Parathyroid adenoma (tissue), 2 donors: ENCODE results near the gene PLAAT4.

Experiments
- H2AFZ ChIP-seq: fragments of 300-600 bp; sonication (generic); one replicate; pipeline ENCODE4 v1.7.0; 2017; ENCODE audit warnings: antibody characterized with exemption, mild to moderate bottlenecking
- H3K27ac ChIP-seq: fragments of 300-600 bp; sonication (generic); one replicate; pipeline ENCODE4 v1.7.0; 2017
- H3K27me3 ChIP-seq: fragments of 300-600 bp; sonication (generic); one replicate; pipeline ENCODE4 v1.7.0; 2017; ENCODE audit warnings: low read length; ENCODE audit not compliant: control insufficient read depth, insufficient read depth
- H3K36me3 ChIP-seq: fragments of 300-600 bp; sonication (generic); one replicate; pipeline ENCODE4 v1.7.0; 2017; ENCODE audit warnings: low read length; ENCODE audit not compliant: control insufficient read depth, insufficient read depth
- H3K4me1 ChIP-seq: fragments of 300-600 bp; sonication (generic); one replicate; pipeline ENCODE4 v1.7.0; 2017; ENCODE audit warnings: control low read depth
- H3K4me2 ChIP-seq: fragments of 300-600 bp; sonication (generic); one replicate; pipeline ENCODE4 v1.7.0; 2017; ENCODE audit warnings: low read length
- H3K4me3 ChIP-seq: fragments of 300-600 bp; sonication (generic); one replicate; pipeline ENCODE4 v1.7.0; 2017; ENCODE audit warnings: low read depth, low read length
- H3K79me2 ChIP-seq: fragments of 300-600 bp; sonication (generic); one replicate; pipeline ENCODE4 v1.7.0; 2017; ENCODE audit warnings: control low read depth
- H3K9ac ChIP-seq: fragments of 300-600 bp; sonication (generic); one replicate; pipeline ENCODE4 v1.7.0; 2017; ENCODE audit warnings: mild to moderate bottlenecking
- H3K9me3 ChIP-seq: fragments of 300-600 bp; sonication (generic); one replicate; pipeline ENCODE4 v1.7.0; 2017; ENCODE audit warnings: low read length; ENCODE audit not compliant: control insufficient read depth
- CTCF ChIP-seq: fragments of 300-600 bp; sonication (generic); IDR thresholded peaks from one replicate; pipeline ENCODE4 v1.7.0; 2017; ENCODE audit warnings: antibody characterized with exemption, mild to moderate bottlenecking
- donor health status: primary hyperparathyroidism.

Gene PLAAT4

GRCh38 chr11:63508009-63508408, 28.6 kb upstream of the PLAAT4 start:
- Histone ChIP-seq H3K9ac (no peak overlapping the region), H3K27me3 (no peaks in the 10 kb centered on the region), H3K79me2 (no peaks in the 10 kb centered on the region), H2AFZ (no peak overlapping the region), H3K36me3 (no peaks in the 10 kb centered on the region), H3K4me1 (no peaks in the 10 kb centered on the region), H3K4me2 (no peak overlapping the region), H3K4me3 (no peak overlapping the region), H3K9me3 (no peaks in the 10 kb centered on the region), H3K27ac (no peak overlapping the region)
- no peak for TF ChIP-seq CTCF

DNA sequence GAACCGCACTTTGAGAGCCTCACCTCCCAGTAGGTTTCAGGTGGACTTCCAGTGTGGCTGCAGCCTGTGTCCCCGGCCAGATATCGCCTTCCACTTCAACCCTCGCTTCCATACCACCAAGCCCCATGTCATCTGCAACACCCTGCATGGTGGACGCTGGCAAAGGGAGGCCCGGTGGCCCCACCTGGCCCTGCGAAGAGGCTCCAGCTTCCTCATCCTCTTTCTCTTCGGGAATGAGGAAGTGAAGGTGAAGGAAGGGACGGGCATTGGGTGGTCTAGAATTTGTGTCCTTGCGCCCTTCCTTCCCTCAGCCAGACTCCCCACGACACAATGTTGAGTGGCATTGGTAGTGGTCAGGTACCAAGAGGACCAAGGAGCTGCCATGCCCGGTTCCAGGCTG, 27.9 kb upstream of the PLAAT4 start:
- Histone ChIP-seq H3K79me2 (no peaks in the 10 kb centered on the region), H3K4me2 (no peak overlapping the region), H3K4me1 (no peaks in the 10 kb centered on the region), H3K27ac (no peak overlapping the region), H3K9ac (no peak overlapping the region), H3K36me3 (no peaks in the 10 kb centered on the region), H3K27me3 (no peaks in the 10 kb centered on the region), H3K9me3 (no peaks in the 10 kb centered on the region), H2AFZ (no peak overlapping the region), H3K4me3 (no peak overlapping the region)
- TF ChIP-seq CTCF: no peak

- Histone ChIP-seq H3K4me3 (no peak overlapping the region), H3K9me3 (no peaks in the 10 kb centered on the region), H3K4me2 (no peak overlapping the region), H2AFZ (no peak overlapping the region), H3K36me3 (no peaks in the 10 kb centered on the region), H3K4me1 (no peaks in the 10 kb centered on the region), H3K27me3 (no peaks in the 10 kb centered on the region), H3K79me2 (no peaks in the 10 kb centered on the region), H3K27ac (no peak overlapping the region), H3K9ac (no peak overlapping the region)
- no peak for TF ChIP-seq CTCF
Measured at GRCh38 chr11:63510360-63511047, 26.1 kb upstream of the PLAAT4 start.

DNA sequence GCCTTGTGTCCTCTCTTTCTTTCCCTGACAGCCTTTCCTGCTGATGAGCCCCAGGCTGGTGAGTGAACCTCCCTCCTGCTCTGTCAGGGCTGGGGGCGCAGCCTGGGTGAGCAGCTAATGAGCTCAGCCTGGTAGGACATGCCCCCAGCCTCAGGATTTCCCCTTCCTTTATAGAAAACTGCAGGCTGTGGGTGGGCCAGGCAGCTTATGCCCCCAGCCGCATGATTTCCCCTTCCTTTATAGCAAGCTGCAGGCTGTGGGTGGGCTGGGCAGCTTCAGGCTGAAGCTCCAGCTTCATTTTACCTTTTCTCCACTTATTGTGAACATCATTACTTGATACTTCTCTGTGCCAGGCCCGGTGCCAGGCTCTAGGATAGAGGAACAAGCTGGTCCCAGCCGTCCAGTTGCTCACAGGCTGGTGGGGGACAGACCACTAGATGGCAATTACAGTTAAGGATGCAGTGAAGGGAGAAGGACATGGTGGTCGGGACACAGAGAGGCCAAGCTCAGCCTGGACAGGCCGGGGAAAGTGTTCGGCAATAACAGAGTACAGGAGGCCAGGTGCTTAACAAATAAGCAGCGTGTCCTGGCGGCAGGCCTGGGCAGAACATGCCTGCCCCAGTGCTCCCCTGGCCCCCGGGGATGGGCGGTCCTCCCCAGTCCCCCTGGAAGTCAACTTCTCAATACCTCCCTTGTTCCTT, 25.4 kb upstream of the PLAAT4 start:
- H3K4me2 ChIP-seq: no peak overlapping the region
- no peak overlapping the region for H3K4me3 ChIP-seq
- no peak overlapping the region for H3K27ac ChIP-seq
- H2AFZ ChIP-seq: no peak overlapping the region
- no peaks in the 10 kb centered on the region for H3K27me3 ChIP-seq
- no peak overlapping the region for H3K9ac ChIP-seq
- no peak for TF ChIP-seq CTCF
- no peaks in the 10 kb centered on the region for H3K9me3 ChIP-seq
- H3K79me2 ChIP-seq: no peaks in the 10 kb centered on the region
- no peaks in the 10 kb centered on the region for H3K36me3 ChIP-seq
- H3K4me1 ChIP-seq: no peaks in the 10 kb centered on the region

- no peak overlapping the region for H3K4me3 ChIP-seq
- no peak overlapping the region for H3K27ac ChIP-seq
- no peaks in the 10 kb centered on the region for H3K79me2 ChIP-seq
- no peak for TF ChIP-seq CTCF
- H3K27me3 ChIP-seq: no peaks in the 10 kb centered on the region
- no peaks in the 10 kb centered on the region for H3K4me1 ChIP-seq
- H3K4me2 ChIP-seq: no peak overlapping the region
- no peak overlapping the region for H2AFZ ChIP-seq
- H3K9me3 ChIP-seq: no peaks in the 10 kb centered on the region
- H3K36me3 ChIP-seq: no peaks in the 10 kb centered on the region
- no peak overlapping the region for H3K9ac ChIP-seq
Measured at GRCh38 chr11:63512816-63513215, 23.8 kb upstream of the PLAAT4 start.
